Measurements from ENCODE around the gene SPAG16.
"Not testable (repeated sequence)": the region's sequence is repeated elsewhere in the genome, so short reads cannot be mapped to it uniquely, and the experiment has no call there.

The SPAG16 gene

GRCh38 chr2:214019973-214020345 lies 735.7 kb downstream of the SPAG16 start:
- DNase-seq = no peak

- no peak for DNase-seq
Observed at GRCh38 chr2:214029190-214029589, 744.9 kb downstream of the SPAG16 start.

DNA sequence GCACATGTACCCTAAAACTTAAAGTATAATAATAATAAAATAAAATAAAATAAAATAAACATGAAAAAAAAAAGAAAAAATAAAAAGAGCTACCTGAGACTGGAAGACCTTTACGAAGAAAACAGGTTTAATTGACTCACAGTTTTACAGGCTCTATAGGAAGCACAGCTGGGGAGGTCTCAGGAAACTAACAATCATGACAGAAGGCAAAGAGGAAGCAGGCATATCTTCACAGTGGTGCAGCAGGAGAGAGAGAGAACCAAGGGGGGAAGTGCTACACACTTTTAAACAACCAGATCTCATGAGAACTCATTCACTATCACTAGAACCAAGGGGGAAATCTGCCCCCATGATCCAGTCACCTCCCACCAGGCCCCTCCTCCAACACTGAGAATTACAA lies 747.3 kb downstream of the SPAG16 start:
- DNase-seq = no peak

DNA sequence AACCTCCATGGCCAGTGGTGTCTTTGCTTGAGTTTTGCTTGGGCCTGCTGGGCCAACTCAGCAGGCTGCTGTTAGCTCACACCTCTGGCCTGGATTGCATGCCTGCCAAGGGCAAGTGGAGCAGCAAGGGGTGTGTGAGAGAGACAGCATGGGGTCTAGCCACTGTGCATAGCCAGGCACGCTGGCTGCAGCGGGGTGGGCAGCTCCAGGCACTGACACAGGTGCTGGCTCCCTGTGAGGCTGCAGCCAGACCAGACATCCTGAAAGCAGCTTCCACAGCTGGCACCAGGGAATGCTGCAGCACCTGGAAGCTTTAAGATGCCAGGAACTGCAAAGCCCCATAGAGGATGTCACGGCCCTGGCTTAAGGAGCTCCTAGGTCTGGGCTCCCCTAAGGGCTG lies 750.2 kb downstream of the SPAG16 start:
- no peak for DNase-seq

DNA sequence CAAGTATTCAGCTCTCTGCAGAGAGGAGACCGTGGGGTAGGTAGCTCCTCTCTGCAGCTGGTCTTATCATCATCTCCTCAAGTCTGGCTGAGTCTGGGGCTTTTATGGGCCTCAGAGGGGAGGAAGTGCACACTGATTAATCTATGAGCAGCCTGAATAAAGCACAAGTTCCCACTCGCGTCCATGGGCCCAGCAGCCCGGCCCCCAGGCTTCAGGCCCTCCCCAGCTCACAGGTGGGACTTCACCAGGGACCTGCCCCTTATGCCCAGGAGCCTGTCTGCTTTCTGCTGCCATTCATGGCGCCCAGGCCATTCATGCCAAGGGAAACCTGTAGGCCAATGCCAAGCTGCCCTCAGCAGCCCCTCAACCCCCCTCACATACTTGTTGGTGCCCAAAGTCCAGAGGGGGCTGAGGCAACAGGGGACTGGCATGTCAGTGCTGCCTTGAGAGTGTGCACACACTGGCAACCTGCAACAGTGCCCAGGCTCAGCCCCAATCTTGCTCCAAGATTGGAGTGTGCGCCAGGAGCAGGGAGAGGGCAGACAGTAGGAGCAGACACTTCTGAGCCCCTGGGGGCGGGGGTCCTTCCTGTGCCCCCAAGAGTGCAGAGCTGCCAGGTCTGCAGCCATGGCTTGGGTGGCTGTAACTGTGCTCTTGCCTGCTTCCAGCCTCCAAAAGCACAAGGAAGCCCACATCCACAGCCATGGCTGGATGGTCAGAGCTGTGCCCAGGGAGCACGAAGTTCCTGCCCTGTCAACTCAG lies 751.0 kb downstream of the SPAG16 start:
- no peak for DNase-seq

DNA sequence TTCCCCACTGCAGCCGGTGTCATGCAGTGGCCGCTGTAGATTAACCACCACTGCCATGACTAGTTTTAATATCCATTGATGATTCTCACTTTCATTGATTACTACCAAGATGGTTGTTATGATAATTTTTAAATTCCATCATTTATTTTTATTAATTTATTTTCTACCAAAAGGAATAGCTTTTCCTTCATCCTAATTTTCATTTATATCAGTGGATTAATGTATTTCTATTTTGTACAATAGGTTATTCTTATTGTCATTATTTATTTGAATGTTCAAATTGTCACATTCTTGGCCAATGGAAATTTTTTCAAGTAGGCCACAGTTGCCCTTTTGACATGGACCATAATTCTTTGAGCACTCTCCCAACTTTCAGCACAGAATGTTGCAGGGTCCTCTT lies 751.7 kb downstream of the SPAG16 start:
- no peak for DNase-seq

GRCh38 chr2:214038186-214038585 lies 753.9 kb downstream of the SPAG16 start:
- DNase-seq = no peak

- DNase-seq = no peak
Observed at GRCh38 chr2:214050731-214051130, 766.5 kb downstream of the SPAG16 start.

DNA sequence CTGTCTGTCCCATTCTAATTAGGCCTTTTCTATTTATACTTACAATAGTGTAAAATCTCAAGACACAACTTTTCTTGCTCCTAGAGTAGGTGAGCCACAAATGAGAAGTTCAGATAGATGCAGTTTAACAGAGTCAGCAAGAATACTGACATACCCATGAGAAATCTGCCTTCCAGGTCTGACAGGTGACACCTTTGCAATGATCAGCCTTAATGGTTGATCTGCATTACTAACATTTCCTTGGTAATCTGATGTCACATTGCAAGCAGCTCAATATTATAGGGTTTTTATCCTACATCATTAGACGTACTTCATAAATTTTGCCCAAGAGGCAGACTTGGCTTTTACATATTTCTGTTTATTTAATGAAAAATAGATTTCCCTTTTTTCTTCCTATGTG lies 767.3 kb downstream of the SPAG16 start:
- no peak for DNase-seq

DNA sequence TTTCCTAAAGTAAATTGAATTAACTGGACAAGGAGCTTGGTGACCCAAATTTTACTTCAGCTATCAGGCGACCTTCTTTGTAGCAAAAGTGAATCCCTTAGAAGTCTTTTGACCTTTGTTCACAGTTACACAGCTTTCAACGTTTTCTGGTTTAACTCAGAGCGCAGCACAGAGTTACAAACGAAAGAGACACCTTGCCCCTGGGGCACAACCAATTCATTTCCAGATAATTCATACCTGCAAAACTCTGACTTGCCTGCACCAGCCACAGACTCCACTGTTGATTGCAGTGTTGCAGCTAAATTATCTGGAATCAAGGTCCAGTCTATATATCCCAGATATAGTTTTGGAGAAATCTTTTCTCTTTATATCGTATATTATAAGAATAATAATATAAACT lies 768.0 kb downstream of the SPAG16 start:
- no peak for DNase-seq

GRCh38 chr2:214057986-214058385 lies 773.7 kb downstream of the SPAG16 start:
- no peak for DNase-seq

GRCh38 chr2:214062279-214062678 lies 778.0 kb downstream of the SPAG16 start:
- not testable (repeated sequence) for DNase-seq

DNA sequence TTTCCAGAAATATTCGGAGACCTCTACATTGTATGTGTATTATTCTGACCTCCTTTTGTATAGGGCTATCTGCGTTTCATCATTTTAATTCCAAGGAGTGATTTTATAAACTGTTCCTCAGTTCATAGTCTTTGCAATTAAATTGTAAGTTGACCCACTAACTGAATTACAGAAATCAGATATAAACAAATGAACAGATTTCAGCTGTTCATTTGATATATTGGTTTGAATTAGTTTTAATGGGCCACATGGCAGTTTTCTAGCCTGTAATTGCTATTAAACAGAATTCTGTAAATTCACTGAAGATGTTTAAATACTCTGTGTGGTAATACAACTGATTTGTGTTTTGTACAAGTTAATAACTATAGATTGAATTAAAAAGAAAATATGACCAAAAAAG lies 780.2 kb downstream of the SPAG16 start:
- DNase-seq = no peak

DNA sequence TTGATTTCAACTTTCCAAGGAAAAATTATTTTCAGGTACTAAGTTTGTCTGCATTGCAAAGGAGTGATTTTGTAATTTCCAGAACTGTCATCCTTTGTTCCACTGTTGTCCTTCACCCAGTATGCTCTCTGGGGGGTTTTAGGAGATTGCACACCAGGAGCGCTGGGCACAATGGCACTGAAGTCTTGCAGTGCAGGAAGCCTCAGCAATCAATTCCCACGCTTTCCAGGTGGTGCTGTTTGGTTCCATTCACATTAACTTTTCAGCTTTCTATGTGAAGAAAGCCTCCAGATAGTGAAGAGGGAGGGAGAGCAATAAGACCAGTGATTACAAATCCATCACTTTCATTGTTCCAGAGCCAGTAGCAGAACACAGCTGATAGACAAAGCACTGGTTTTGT lies 782.6 kb downstream of the SPAG16 start:
- no peak for DNase-seq

- DNase-seq = no peak
Observed at GRCh38 chr2:214069254-214069653, 785.0 kb downstream of the SPAG16 start.

DNA sequence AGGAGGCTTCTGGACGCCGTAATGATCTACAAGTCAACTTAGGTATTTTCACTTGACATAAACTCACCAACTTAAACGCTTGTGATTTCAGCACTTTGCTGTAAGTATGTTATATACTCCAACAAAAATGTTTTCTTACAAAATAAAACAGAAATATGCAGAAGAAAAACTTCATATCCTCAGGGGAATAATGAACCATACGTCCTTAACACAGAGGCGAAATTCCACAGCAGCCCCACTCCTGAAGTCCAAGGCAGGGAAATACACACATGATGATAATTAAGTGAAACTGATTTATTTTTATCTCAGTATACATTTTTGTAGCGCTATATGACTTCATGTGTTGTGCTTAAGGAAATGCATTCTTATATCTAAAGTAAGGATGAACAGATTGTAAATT lies 791.2 kb downstream of the SPAG16 start:
- DNase-seq = no peak

GRCh38 chr2:214076527-214076926 lies 792.3 kb downstream of the SPAG16 start:
- DNase-seq = no peak

DNA sequence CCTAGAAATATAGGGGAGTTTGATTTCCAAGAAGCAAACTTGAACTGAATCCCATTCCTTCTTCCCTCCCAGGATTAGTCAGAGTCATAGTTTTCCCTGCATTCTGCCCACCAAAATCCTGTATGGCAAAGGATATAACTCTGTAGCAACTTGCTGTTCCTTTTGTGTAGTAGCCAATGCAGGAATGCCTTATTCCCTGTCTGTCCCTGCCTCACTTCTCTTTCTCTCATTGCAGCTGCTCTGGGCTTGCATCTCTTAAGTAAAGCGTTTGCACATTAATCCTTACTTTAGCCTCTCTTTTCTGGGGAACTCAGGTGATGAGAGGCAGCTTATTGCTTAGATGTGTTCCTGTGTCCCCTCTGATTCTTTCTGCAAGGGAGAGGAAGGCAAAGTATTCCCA lies 793.5 kb downstream of the SPAG16 start:
- no peak for DNase-seq

DNA sequence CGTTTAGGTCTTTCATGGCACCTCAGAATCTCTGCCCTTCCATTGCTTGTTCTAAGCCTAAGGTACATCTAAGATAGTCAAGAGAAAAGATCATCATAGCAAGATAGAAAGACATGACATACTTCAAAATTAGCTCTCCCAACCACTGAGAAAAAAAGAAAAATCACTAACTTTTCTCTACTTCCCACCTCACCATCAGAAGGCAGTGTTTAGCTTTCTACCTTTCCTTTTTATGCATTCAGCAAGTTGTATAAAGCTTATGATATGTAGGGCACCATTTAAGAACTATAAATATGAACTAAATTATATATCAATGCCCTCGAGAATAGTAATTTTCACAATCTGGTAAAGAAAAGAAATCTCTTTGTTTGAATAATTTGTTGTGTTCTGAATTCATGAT lies 794.8 kb downstream of the SPAG16 start:
- no peak for DNase-seq

DNA sequence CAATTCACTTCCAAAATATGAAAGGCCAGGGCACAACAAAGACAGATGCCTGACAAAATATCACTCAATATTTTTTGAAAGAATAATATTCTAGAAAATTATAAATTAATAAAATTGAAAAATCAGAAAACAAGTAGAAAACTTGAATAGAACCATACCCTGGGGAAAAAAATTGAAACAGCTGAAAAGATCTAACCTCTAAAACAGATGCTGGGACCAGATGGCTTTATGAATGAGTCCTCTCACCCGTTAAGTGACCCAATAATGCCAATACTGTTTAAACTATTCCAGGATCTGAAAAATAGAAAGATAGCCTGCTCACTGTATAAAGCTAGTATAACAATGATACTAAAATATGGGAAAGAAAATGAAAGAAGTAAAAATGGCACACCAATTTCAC lies 804.3 kb downstream of the SPAG16 start:
- no peak for DNase-seq

GRCh38 chr2:214096208-214096715 lies 812.0 kb downstream of the SPAG16 start:
- no peak for DNase-seq

- DNase-seq = no peak
Observed at GRCh38 chr2:214098811-214099210, 814.5 kb downstream of the SPAG16 start.

- no peak for DNase-seq
Observed at GRCh38 chr2:214100488-214100887, 816.2 kb downstream of the SPAG16 start.

GRCh38 chr2:214103276-214104001 lies 819.2 kb downstream of the SPAG16 start:
- no peak for DNase-seq

GRCh38 chr2:214104219-214104618 lies 820.0 kb downstream of the SPAG16 start:
- no peak for DNase-seq

Data from NK-92 treated with Interleukin-12 subunit alpha and Interleukin-12 subunit beta, amount 100 ng/mL, for 24 hours (cell line).